ENCODE data around the gene PTPRR. TPM values are rescaled to one million over a fixed set of nuclear protein-coding genes. Genes with fewer than 3 reads are reported as not detected.

Gene PTPRR
- total and polyA plus RNA-seq, 2 donors (not counting 3 experiments of a cell fraction or from before 2014, with no cell fraction given): 0.46 to 1.1 TPM

DNA sequence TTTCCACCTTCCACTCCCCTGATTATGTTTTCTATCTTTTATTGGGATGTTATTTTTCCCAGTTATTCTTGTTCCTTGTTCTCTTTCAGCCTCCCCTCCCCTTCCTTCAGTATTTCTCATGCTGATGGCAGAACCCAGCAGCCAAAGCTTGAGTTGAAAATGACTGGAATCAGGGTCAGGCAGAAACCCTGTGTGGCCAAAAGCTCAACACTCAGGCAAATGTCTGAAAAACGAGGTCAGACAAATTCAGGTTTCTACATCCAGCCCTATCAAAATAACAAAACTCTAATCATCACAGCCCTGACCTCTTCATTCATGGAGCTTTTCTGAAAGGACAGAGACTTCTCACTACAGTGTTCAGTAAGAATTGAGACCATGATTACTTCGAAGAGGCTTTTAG is 134.6 kb downstream of the PTPRR start:
- BruUV-seq (replicated peaks): no TSS peak
- Histone ChIP-seq H3K27ac (ENCODE audit: insufficient read depth, low read depth, low read length) (no peak overlapping the region), H4K20me1 (replicated peaks; ENCODE audit: control insufficient read depth, extremely low read depth, insufficient read depth, low read length) (no peaks in the 10 kb centered on the region), H3K9me3 (replicated peaks; ENCODE audit: control insufficient read depth, insufficient read depth, low read length) (no peaks in the 10 kb centered on the region), H3K4me1 (ENCODE audit: control insufficient read depth, extremely low read depth, insufficient read depth, low read length) (no peaks in the 10 kb centered on the region), H2AFZ (ENCODE audit: low read depth, low read length) (no peak overlapping the region), H3K79me2 (ENCODE audit: control insufficient read depth, insufficient read depth, low read length) (no peaks in the 10 kb centered on the region), H3K27me3 (ENCODE audit: control insufficient read depth in 2 of 2, insufficient read depth in 2 of 2, low read length in 2 of 2) (peaks cover 5 to 7% of the 10 kb centered on the region in 2 experiments), H3K9ac (replicated peaks; ENCODE audit: extremely low read depth, insufficient read depth, low read length) (no peak overlapping the region), H3K9me1 (replicated peaks; ENCODE audit: control insufficient read depth, extremely low read depth, insufficient read depth, low read length) (no peaks in the 10 kb centered on the region), H3K4me3 (replicated peaks in 1 of 3; ENCODE audit: insufficient read depth in 1 of 3, low read depth in 1 of 3, low read length in 3 of 3) (no peak overlapping the region), H3K4me2 (ENCODE audit: insufficient read depth, low read length) (no peak overlapping the region), H3K36me3 (ENCODE audit: control insufficient read depth in 2 of 2, extremely low read depth in 1 of 2, insufficient read depth in 2 of 2, low read length in 2 of 2) (no peaks in the 10 kb centered on the region)
- no peak for FAIRE-seq
- no peak for TF ChIP-seq GATA2 (IDR thresholded peaks at IDR 0.05; ENCODE audit: insufficient read depth, insufficient read length, low read depth, low read length)
- DNase-seq (ENCODE audit: low read depth, low spot score): no peak
- intact Hi-C loops (cut with micrococcal nuclease): no loop called here
- dilution Hi-C loops (cut with MboI; ENCODE audit: extremely low pct_ligation_motif_present, low sequenced_read_pairs): no loop called here
- CTCF ChIA-PET: no interaction called here
- POLR2A ChIA-PET: no interaction called here

DNA sequence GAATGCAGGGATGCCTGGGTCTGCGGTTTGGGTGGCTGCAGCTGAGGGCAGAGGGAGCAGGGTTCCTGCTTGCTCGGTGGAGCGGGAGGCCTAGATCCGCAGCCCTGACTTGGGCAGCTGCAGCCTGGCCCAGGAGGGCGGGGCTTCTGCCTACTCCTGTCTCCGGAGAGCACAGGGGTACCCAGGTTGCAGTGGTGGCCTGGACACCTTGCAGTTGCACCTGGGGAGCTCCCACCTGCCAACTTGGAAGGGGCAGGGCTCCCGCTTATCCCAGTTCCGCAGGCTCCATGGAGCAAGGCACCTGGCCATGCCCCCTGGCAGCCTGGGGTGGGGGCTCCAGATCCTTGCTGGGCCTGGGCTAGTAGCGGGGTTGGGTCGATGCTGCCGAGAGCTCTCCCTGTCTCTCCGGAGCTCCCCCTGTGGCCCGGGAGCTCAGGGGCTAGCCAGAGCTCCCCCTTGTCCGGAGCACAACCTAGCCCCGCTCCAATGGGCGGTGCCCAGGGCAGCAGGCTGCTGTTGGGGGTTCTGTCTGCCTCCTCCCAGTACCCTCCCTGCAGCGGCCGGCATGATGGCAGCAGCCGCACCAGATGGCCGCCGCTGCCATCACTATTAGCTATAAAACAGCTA is 136.4 kb downstream of the PTPRR start:
- ChIA-PET POLR2A (no interaction called here), CTCF (no interaction called here)
- no peaks in the 10 kb centered on the region for H3K4me1 ChIP-seq (ENCODE audit: control insufficient read depth, extremely low read depth, insufficient read depth, low read length)
- no peaks in the 10 kb centered on the region for H4K20me1 ChIP-seq (replicated peaks; ENCODE audit: control insufficient read depth, extremely low read depth, insufficient read depth, low read length)
- FAIRE-seq (no peak), DNase-seq (ENCODE audit: low read depth, low spot score) (no peak)
- H2AFZ ChIP-seq (ENCODE audit: low read depth, low read length): no peak overlapping the region
- H3K9ac ChIP-seq (replicated peaks; ENCODE audit: extremely low read depth, insufficient read depth, low read length): no peak overlapping the region
- H3K36me3 ChIP-seq (ENCODE audit: control insufficient read depth in 2 of 2, extremely low read depth in 1 of 2, insufficient read depth in 2 of 2, low read length in 2 of 2): no peaks in the 10 kb centered on the region
- peaks cover 0 to 9% of the 10 kb centered on the region in 2 experiments for H3K27me3 ChIP-seq (ENCODE audit: control insufficient read depth in 2 of 2, insufficient read depth in 2 of 2, low read length in 2 of 2)
- no peaks in the 10 kb centered on the region for H3K79me2 ChIP-seq (ENCODE audit: control insufficient read depth, insufficient read depth, low read length)
- H3K9me1 ChIP-seq (replicated peaks; ENCODE audit: control insufficient read depth, extremely low read depth, insufficient read depth, low read length): no peaks in the 10 kb centered on the region
- H3K4me2 ChIP-seq (ENCODE audit: insufficient read depth, low read length): no peak overlapping the region
- dilution Hi-C loops (cut with MboI; ENCODE audit: extremely low pct_ligation_motif_present, low sequenced_read_pairs): no loop called here
- no TSS peak for BruUV-seq (replicated peaks)
- intact Hi-C loops (cut with micrococcal nuclease): no loop called here
- H3K9me3 ChIP-seq (replicated peaks; ENCODE audit: control insufficient read depth, insufficient read depth, low read length): no peaks in the 10 kb centered on the region
- H3K4me3 ChIP-seq (replicated peaks in 1 of 3; ENCODE audit: insufficient read depth in 1 of 3, low read depth in 1 of 3, low read length in 3 of 3): no peak overlapping the region
- TF ChIP-seq, protein P1, sequence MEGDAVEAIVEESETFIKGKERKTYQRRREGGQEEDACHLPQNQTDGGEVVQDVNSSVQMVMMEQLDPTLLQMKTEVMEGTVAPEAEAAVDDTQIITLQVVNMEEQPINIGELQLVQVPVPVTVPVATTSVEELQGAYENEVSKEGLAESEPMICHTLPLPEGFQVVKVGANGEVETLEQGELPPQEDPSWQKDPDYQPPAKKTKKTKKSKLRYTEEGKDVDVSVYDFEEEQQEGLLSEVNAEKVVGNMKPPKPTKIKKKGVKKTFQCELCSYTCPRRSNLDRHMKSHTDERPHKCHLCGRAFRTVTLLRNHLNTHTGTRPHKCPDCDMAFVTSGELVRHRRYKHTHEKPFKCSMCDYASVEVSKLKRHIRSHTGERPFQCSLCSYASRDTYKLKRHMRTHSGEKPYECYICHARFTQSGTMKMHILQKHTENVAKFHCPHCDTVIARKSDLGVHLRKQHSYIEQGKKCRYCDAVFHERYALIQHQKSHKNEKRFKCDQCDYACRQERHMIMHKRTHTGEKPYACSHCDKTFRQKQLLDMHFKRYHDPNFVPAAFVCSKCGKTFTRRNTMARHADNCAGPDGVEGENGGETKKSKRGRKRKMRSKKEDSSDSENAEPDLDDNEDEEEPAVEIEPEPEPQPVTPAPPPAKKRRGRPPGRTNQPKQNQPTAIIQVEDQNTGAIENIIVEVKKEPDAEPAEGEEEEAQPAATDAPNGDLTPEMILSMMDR (IDR thresholded peaks at IDR 0.05; ENCODE audit: extremely low read depth in 1 of 2, insufficient read depth in 1 of 2, low read depth in 1 of 2, low read length in 2 of 2): no peak
- no peak for TF ChIP-seq FOS (IDR thresholded peaks at IDR 0.05; ENCODE audit: borderline replicate concordance, insufficient read depth, low read length)
- TF ChIP-seq JUN (IDR thresholded peaks at IDR 0.05; ENCODE audit: borderline replicate concordance, insufficient read depth, insufficient read length, low read depth): no peak
- H3K27ac ChIP-seq (ENCODE audit: insufficient read depth, low read depth, low read length): no peak overlapping the region
